Peyer's patch (tissue), 4 donors: ENCODE results near the gene CBX4.

Experiments
- POLR2A ChIP-seq, 2 donors: fragments of 450-650 bp; IDR thresholded peaks; one replicate each; pipeline ENCODE4 v1.5.1; 2017; ENCODE audit warnings: antibody characterized with exemption in 2 of 2, mild to moderate bottlenecking in 2 of 2, moderate library complexity in 2 of 2
- TF ChIP-seq, protein P1 (sequence below), 6 experiments: fragments of 450-650 bp in 4 of 6; fragments of 200-600 bp in 2 of 6; sonication (generic) in 1 of 6; IDR thresholded peaks; one replicate each; pipeline ENCODE4 v1.5.1; 2017 to 2019; ENCODE audit warnings: antibody characterized with exemption in 6 of 6, mild to moderate bottlenecking in 3 of 6, moderate library complexity in 1 of 6

DNA sequence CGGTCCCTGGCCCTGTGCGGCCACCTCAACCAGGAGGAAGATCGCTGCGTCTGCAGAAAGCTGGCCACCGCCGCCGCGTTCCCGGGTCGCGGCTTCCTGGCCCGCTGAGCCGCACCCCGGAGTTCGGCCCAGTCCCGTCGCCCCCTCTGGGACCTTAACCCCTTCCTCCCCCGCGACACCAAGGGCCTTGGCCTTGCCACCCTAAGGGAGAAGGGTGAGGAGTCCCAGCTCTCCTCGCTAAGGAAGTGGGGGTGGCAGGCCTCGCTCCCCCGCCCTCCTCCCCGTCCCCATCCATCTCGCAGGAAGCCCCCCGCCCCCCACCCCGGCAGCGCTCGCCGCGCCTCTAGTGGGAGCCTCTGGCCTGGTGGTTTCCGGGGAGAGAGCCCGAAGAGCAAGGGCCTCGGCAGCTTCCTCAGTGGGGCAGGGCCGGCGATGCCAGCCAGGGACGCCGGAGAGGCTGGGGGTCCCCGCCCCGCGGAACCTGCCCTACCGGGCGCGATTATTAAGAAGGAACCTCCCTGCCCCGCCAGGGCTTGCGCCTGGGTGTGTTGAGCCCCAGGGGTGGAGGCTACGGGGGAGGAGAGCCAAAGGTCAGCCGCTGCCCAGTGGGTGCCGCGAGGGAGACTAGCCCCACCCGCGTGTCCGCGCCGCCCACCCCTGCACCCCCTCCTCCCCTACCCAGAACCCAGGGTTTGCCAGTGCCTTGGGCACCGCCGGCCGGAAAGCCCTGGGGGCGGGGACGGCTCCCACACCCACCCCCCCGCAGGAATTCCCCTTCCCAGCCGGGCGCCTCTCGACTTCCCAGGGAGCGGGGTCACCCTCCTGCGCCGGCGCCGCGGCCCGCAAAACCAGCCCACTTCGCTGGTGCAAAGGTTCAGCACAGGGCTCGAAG is 6.8 kb downstream of the CBX4 start:
- TF ChIP-seq, protein P1, sequence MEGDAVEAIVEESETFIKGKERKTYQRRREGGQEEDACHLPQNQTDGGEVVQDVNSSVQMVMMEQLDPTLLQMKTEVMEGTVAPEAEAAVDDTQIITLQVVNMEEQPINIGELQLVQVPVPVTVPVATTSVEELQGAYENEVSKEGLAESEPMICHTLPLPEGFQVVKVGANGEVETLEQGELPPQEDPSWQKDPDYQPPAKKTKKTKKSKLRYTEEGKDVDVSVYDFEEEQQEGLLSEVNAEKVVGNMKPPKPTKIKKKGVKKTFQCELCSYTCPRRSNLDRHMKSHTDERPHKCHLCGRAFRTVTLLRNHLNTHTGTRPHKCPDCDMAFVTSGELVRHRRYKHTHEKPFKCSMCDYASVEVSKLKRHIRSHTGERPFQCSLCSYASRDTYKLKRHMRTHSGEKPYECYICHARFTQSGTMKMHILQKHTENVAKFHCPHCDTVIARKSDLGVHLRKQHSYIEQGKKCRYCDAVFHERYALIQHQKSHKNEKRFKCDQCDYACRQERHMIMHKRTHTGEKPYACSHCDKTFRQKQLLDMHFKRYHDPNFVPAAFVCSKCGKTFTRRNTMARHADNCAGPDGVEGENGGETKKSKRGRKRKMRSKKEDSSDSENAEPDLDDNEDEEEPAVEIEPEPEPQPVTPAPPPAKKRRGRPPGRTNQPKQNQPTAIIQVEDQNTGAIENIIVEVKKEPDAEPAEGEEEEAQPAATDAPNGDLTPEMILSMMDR (IDR thresholded peaks at IDR 0.05): no peak
- TF ChIP-seq POLR2A (IDR thresholded peaks at IDR 0.05): no peak
